Measurements from ENCODE around the gene AGBL1.

DNA sequence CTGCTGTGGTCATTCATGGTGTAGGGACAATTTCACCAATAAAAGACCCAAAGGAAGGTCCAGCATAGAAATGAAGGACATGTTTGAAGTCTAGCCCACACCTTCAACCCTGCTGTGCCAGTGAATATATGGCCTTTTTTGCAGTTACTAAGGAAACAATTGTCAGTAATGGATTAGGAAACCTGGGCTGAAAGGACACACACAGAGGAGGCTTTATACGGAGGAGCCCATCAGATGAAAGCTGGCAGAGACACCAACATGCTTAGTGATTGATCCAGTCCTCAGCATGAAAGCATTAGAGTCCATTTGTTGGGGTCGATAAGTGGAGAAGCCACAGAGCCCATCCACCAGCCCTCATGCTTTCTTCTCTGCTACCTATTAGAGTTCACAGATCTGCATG lies 584.3 kb downstream of the AGBL1 start:
- TF ChIP-seq, protein P1, sequence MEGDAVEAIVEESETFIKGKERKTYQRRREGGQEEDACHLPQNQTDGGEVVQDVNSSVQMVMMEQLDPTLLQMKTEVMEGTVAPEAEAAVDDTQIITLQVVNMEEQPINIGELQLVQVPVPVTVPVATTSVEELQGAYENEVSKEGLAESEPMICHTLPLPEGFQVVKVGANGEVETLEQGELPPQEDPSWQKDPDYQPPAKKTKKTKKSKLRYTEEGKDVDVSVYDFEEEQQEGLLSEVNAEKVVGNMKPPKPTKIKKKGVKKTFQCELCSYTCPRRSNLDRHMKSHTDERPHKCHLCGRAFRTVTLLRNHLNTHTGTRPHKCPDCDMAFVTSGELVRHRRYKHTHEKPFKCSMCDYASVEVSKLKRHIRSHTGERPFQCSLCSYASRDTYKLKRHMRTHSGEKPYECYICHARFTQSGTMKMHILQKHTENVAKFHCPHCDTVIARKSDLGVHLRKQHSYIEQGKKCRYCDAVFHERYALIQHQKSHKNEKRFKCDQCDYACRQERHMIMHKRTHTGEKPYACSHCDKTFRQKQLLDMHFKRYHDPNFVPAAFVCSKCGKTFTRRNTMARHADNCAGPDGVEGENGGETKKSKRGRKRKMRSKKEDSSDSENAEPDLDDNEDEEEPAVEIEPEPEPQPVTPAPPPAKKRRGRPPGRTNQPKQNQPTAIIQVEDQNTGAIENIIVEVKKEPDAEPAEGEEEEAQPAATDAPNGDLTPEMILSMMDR (tag by site-specific recombination; IDR thresholded peaks at IDR 0.05): no peak
- TF ChIP-seq YY1 (tag by site-specific recombination; IDR thresholded peaks at IDR 0.05) (no peak), SP2 (tag by site-specific recombination; IDR thresholded peaks at IDR 0.05) (no peak), ZEB2 (tag by site-specific recombination; IDR thresholded peaks at IDR 0.05) (no peak), BCL11A (tag by site-specific recombination; IDR thresholded peaks at IDR 0.05; ENCODE audit: low read depth) (no peak), KLF8 (tag by site-specific recombination; IDR thresholded peaks at IDR 0.05) (no peak), ZNF140 (tag by site-specific recombination; IDR thresholded peaks at IDR 0.05) (no peak), ZNF830 (tag by site-specific recombination; IDR thresholded peaks at IDR 0.05; ENCODE audit: low read depth) (no peak), ZNF341 (tag by site-specific recombination; IDR thresholded peaks at IDR 0.05; ENCODE audit: low read depth) (no peak), MZF1 (tag by site-specific recombination; IDR thresholded peaks at IDR 0.05; ENCODE audit: borderline replicate concordance) (no peak), ZNF274 (IDR thresholded peaks at IDR 0.05; ENCODE audit: low read length) (no peak), ZNF274 (tag by site-specific recombination; IDR thresholded peaks at IDR 0.05; ENCODE audit: borderline replicate concordance) (no peak), ZNF302 (tag by site-specific recombination; IDR thresholded peaks at IDR 0.05; ENCODE audit: low read depth) (no peak)
- TF ChIP-seq, protein P2, sequence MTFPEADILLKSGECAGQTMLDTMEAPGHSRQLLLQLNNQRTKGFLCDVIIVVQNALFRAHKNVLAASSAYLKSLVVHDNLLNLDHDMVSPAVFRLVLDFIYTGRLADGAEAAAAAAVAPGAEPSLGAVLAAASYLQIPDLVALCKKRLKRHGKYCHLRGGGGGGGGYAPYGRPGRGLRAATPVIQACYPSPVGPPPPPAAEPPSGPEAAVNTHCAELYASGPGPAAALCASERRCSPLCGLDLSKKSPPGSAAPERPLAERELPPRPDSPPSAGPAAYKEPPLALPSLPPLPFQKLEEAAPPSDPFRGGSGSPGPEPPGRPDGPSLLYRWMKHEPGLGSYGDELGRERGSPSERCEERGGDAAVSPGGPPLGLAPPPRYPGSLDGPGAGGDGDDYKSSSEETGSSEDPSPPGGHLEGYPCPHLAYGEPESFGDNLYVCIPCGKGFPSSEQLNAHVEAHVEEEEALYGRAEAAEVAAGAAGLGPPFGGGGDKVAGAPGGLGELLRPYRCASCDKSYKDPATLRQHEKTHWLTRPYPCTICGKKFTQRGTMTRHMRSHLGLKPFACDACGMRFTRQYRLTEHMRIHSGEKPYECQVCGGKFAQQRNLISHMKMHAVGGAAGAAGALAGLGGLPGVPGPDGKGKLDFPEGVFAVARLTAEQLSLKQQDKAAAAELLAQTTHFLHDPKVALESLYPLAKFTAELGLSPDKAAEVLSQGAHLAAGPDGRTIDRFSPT (tag by site-specific recombination; IDR thresholded peaks at IDR 0.05): no peak
- TF ChIP-seq, protein P3, sequence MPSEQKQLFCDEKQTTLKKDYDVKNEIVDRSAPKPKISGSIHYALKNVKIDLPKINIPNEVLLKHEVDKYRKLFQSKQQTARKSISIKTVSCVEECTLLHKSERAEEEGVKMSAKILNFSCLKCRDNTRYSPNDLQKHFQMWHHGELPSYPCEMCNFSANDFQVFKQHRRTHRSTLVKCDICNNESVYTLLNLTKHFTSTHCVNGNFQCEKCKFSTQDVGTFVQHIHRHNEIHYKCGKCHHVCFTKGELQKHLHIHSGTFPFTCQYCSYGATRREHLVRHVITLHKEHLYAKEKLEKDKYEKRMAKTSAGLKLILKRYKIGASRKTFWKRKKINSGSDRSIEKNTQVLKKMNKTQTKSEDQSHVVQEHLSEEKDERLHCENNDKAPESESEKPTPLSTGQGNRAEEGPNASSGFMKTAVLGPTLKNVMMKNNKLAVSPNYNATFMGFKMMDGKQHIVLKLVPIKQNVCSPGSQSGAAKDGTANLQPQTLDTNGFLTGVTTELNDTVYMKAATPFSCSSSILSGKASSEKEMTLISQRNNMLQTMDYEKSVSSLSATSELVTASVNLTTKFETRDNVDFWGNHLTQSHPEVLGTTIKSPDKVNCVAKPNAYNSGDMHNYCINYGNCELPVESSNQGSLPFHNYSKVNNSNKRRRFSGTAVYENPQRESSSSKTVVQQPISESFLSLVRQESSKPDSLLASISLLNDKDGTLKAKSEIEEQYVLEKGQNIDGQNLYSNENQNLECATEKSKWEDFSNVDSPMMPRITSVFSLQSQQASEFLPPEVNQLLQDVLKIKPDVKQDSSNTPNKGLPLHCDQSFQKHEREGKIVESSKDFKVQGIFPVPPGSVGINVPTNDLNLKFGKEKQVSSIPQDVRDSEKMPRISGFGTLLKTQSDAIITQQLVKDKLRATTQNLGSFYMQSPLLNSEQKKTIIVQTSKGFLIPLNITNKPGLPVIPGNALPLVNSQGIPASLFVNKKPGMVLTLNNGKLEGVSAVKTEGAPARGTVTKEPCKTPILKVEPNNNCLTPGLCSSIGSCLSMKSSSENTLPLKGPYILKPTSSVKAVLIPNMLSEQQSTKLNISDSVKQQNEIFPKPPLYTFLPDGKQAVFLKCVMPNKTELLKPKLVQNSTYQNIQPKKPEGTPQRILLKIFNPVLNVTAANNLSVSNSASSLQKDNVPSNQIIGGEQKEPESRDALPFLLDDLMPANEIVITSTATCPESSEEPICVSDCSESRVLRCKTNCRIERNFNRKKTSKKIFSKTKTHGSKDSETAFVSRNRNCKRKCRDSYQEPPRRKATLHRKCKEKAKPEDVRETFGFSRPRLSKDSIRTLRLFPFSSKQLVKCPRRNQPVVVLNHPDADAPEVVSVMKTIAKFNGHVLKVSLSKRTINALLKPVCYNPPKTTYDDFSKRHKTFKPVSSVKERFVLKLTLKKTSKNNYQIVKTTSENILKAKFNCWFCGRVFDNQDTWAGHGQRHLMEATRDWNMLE (tag by site-specific recombination; conservative IDR thresholded peaks at IDR 0.05; ENCODE audit: low read depth): no peak
